HepG2 (cell line): ENCODE results near the gene TOMM7. TPM values are rescaled to one million over a fixed set of nuclear protein-coding genes. Genes with fewer than 3 reads are reported as not detected.
A peak's percentile ranks its signal among the peaks of the same experiment; 100 is the strongest.

Experiments used
- DPF2 ChIP-seq: sonication (generic); formaldehyde crosslinking; IDR thresholded peaks from 2 replicates; pipeline ENCODE4 v1.4.0; 2020; ENCODE audit warnings: mild to moderate bottlenecking, low read depth, missing genetic modification reagents, borderline replicate concordance
- GABPA ChIP-seq, 2 experiments: IDR thresholded peaks; 2 replicates each; pipeline ENCODE4 v1.6.1; 2011 to 2016; ENCODE audit warnings: low read depth in 2 of 2, low read length in 1 of 2, missing biosample characterization in 1 of 2, missing genetic modification characterization in 1 of 2
- SP5 ChIP-seq: IDR thresholded peaks from 2 replicates; pipeline ENCODE4 v1.6.1; 2016; ENCODE audit warnings: low read depth, borderline replicate concordance
- TP53 ChIP-seq: sonication (generic); formaldehyde crosslinking; conservative IDR thresholded peaks from 2 replicates; pipeline ENCODE4 v1.4.0; 2020; ENCODE audit warnings: missing genetic modification reagents
- ZMYM3 ChIP-seq: sonication (generic); formaldehyde crosslinking; IDR thresholded peaks from 2 replicates; pipeline ENCODE4 v1.5.1; 2020; ENCODE audit warnings: mild to moderate bottlenecking, missing genetic modification reagents
- ZNF205 ChIP-seq: IDR thresholded peaks from 2 replicates; pipeline ENCODE4 v1.6.1; 2018; ENCODE audit warnings: missing biosample characterization, missing genetic modification reagents
- ZNF24 ChIP-seq: fragments of 450-650 bp; IDR thresholded peaks from 2 replicates; pipeline ENCODE4 v1.6.1; 2017; ENCODE audit warnings: antibody characterized with exemption, mild to moderate bottlenecking
- ZNF430 ChIP-seq: sonication (generic); formaldehyde crosslinking; IDR thresholded peaks from 2 replicates; pipeline ENCODE4 v1.9.0; 2021; ENCODE audit warnings: mild to moderate bottlenecking, missing genetic modification reagents
- ZNF432 ChIP-seq: sonication (generic); formaldehyde crosslinking; IDR thresholded peaks from 2 replicates; pipeline ENCODE4 v1.5.0; 2020; ENCODE audit warnings: missing genetic modification reagents, mild to moderate bottlenecking, borderline replicate concordance
- polyA plus RNA-seq, 8 experiments: library from polyadenylated mRNA; depleted of rRNA in 3 of 8; stranded (reverse) in 7 of 8; unstranded in 1 of 8; fragments of >200 nt; fragmentation: Illumina TruSeq in 4 of 8; extraction: Trizol in 4 of 8; gene quantifications; 2 replicates each; pipeline versions ENCODE4 v1.2.1 to v1.2.3, GENCODE V29; 2011 to 2016; ENCODE audit warnings: low read depth in 4 of 8, missing spikeins in 1 of 8, mixed read lengths in 1 of 8; ENCODE audit not compliant: insufficient read depth in 1 of 8
- total RNA-seq, 5 experiments: library from RNA; depleted of rRNA; stranded (reverse); fragments of >200 nt; fragmentation: Illumina TruSeq; extraction: Trizol; gene quantifications; 2 replicates each; pipeline ENCODE4 v1.2.3, GENCODE V29; 2016; ENCODE audit warnings: low read depth in 1 of 5
- TF ChIP-seq, protein P1 (sequence below): sonication (generic); formaldehyde crosslinking; IDR thresholded peaks from 2 replicates; pipeline ENCODE4 v1.8.1; 2022; ENCODE audit warnings: mild to moderate bottlenecking, missing genetic modification reagents
- TF ChIP-seq, protein P2 (sequence below), 2 experiments: fragments of 450-650 bp in 1 of 2; sonication (generic) in 1 of 2; formaldehyde crosslinking in 1 of 2; IDR thresholded peaks; 2 replicates each; pipeline versions ENCODE4 v1.6.1 to v1.8.0; 2016 to 2022; ENCODE audit warnings: antibody characterized with exemption in 1 of 2, mild to moderate bottlenecking in 1 of 2, missing genetic modification reagents in 1 of 2
- TF ChIP-seq, protein P3 (sequence below): sonication (generic); formaldehyde crosslinking; IDR thresholded peaks from 2 replicates; pipeline ENCODE4 v1.5.0; 2020; ENCODE audit warnings: missing genetic modification reagents
- TF ChIP-seq, protein P4 (sequence below): IDR thresholded peaks from 2 replicates; pipeline ENCODE4 v1.6.1; 2016; ENCODE audit warnings: missing compliant biosample characterization, missing genetic modification reagents, borderline replicate concordance
- TF ChIP-seq, protein P5 (sequence below): sonication (generic); formaldehyde crosslinking; IDR thresholded peaks from 2 replicates; pipeline ENCODE4 v1.4.0; 2020; ENCODE audit warnings: missing genetic modification reagents; ENCODE audit errors: not compliant biosample characterization

The TOMM7 gene
- total and polyA plus RNA-seq, 2 of the 13 experiments (the other 11 are each of a cell fraction or from before 2014, with no cell fraction given): 251 to 369 TPM

DNA sequence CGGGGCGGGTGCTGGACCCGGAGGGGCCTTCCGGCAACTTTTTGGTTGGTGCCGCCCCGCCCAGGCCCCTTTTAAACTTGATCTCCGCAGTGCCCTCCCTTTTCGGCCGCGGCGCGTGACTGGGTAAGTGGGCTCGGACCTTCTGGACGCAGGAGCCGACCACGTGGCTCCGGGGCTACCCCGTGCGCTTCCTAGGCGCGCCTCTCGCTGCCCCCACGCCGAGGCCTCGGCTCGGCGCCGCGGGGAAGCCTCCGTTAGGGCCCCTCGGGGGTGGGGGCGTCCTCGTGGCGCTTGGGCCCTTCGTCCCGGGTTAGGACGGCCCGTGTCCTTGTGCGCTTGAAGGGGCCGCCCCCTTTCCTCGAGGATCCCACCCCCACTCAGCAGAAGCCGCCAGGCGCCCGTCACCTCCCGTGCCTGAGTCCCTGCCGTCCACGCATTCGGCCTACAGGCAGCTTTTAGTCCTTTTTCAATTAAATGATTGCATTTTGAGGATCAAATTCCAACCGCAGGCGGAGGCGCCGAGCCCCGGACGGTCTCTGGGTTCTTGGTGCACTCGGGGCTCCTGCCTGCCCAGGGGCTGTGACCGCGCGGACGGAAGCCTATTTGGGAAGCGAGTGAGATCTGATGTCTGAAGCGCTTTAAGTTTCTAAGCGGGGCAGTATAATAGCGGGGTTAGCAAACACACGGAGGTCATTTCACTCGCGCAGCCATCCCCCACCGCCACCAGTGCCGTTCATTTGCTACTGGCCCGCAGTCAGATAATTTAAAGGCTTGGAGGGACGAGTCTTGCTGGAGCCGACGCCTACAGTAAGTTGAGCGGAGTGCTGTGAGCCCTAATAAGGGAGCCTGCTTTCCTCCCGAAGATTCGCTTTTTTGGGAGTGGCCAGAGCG lies 31.8 kb upstream of the TOMM7 start (continued):
- TF ChIP-seq, protein P1, sequence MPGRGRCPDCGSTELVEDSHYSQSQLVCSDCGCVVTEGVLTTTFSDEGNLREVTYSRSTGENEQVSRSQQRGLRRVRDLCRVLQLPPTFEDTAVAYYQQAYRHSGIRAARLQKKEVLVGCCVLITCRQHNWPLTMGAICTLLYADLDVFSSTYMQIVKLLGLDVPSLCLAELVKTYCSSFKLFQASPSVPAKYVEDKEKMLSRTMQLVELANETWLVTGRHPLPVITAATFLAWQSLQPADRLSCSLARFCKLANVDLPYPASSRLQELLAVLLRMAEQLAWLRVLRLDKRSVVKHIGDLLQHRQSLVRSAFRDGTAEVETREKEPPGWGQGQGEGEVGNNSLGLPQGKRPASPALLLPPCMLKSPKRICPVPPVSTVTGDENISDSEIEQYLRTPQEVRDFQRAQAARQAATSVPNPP: 0 out of 2 replicates have a peak, but pooled peaks have one; percentile 28
- TF ChIP-seq ZNF432 (CRISPR knock-in tag) (no peak), DPF2 (CRISPR knock-in tag) (no peak), ZNF24 (no peak), ZMYM3 (CRISPR knock-in tag) (peak; percentile 14; the same call in 1 of the 2 replicates), ZNF205 (CRISPR knock-in tag) (no peak), TP53 (CRISPR knock-in tag) (peak; percentile 85; the same call in 1 of the 2 replicates), GABPA (IDR thresholded peaks at IDR 0.05; ENCODE audit: low read depth, low read length) (no peak), GABPA (CRISPR knock-in tag; IDR thresholded peaks at IDR 0.05; ENCODE audit: low read depth) (no peak), SP5 (CRISPR knock-in tag) (peak; percentile 54; the same call in 1 of the 2 replicates), ZNF430 (peak; percentile 68)
- TF ChIP-seq, protein P2, sequence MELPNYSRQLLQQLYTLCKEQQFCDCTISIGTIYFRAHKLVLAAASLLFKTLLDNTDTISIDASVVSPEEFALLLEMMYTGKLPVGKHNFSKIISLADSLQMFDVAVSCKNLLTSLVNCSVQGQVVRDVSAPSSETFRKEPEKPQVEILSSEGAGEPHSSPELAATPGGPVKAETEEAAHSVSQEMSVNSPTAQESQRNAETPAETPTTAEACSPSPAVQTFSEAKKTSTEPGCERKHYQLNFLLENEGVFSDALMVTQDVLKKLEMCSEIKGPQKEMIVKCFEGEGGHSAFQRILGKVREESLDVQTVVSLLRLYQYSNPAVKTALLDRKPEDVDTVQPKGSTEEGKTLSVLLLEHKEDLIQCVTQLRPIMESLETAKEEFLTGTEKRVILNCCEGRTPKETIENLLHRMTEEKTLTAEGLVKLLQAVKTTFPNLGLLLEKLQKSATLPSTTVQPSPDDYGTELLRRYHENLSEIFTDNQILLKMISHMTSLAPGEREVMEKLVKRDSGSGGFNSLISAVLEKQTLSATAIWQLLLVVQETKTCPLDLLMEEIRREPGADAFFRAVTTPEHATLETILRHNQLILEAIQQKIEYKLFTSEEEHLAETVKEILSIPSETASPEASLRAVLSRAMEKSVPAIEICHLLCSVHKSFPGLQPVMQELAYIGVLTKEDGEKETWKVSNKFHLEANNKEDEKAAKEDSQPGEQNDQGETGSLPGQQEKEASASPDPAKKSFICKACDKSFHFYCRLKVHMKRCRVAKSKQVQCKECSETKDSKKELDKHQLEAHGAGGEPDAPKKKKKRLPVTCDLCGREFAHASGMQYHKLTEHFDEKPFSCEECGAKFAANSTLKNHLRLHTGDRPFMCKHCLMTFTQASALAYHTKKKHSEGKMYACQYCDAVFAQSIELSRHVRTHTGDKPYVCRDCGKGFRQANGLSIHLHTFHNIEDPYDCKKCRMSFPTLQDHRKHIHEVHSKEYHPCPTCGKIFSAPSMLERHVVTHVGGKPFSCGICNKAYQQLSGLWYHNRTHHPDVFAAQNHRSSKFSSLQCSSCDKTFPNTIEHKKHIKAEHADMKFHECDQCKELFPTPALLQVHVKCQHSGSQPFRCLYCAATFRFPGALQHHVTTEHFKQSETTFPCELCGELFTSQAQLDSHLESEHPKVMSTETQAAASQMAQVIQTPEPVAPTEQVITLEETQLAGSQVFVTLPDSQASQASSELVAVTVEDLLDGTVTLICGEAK (IDR thresholded peaks at IDR 0.05): no peak
- TF ChIP-seq, protein P2 (CRISPR knock-in tag; IDR thresholded peaks at IDR 0.05): peak; percentile 53; the same call in 1 of the 2 replicates
- TF ChIP-seq, protein P3, sequence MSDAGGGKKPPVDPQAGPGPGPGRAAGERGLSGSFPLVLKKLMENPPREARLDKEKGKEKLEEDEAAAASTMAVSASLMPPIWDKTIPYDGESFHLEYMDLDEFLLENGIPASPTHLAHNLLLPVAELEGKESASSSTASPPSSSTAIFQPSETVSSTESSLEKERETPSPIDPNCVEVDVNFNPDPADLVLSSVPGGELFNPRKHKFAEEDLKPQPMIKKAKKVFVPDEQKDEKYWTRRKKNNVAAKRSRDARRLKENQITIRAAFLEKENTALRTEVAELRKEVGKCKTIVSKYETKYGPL (CRISPR knock-in tag): no peak; the same call in 1 of the 2 replicates
- TF ChIP-seq, protein P4, sequence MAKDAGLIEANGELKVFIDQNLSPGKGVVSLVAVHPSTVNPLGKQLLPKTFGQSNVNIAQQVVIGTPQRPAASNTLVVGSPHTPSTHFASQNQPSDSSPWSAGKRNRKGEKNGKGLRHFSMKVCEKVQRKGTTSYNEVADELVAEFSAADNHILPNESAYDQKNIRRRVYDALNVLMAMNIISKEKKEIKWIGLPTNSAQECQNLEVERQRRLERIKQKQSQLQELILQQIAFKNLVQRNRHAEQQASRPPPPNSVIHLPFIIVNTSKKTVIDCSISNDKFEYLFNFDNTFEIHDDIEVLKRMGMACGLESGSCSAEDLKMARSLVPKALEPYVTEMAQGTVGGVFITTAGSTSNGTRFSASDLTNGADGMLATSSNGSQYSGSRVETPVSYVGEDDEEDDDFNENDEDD (CRISPR knock-in tag): peak; percentile 87; the same call in 1 of the 2 replicates
- TF ChIP-seq, protein P5, sequence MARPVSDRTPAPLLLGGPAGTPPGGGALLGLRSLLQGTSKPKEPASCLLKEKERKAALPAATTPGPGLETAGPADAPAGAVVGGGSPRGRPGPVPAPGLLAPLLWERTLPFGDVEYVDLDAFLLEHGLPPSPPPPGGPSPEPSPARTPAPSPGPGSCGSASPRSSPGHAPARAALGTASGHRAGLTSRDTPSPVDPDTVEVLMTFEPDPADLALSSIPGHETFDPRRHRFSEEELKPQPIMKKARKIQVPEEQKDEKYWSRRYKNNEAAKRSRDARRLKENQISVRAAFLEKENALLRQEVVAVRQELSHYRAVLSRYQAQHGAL (CRISPR knock-in tag): no peak
